CD4-positive, alpha-beta T cell treated with Interleukin-1 beta for 1 hour (primary cell): ENCODE measurements around the gene TBC1D8B.
"Not testable (repeated sequence)": the region's sequence is repeated elsewhere in the genome, so short reads cannot be mapped to it uniquely, and the experiment has no call there.

ENCODE experiments used
- DNase-seq, 2 donors: peaks; one replicate each; pipeline ENCODE4 v3.0.0-alpha.2; 2020 to 2022

Gene TBC1D8B

GRCh38 chrX:106802388-106803275, at the start of gene TBC1D8B:
Gene TBC1D8B (plus strand): TSS chrX:106802673. CDS start chrX:106802854, 181 bp downstream.
- peak; percentile 28 to 49 for DNase-seq

DNA sequence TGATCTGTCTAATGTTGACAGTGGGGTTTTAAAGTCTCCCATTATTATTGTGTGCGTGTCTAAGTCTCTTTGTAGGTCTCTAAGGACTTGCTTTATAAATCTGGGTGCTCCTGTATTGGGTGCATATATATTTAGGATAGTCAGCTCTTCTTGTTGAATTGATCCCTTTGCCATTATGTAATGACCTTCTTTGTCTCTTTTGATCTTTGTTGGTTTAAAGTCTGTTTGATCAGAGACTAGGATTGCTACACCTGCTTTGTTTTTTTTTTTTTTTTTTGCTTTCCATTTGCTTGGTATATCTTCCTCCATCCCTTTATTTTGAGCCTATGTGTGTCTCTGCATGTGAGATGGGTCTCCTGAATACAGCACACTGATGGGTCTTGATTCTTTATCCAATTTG, 33.2 kb upstream of the TBC1D8B start:
- DNase-seq: not testable (repeated sequence)

GRCh38 chrX:106774981-106775380, 27.5 kb upstream of the TBC1D8B start:
- DNase-seq: no peak

GRCh38 chrX:106780264-106780663, 22.2 kb upstream of the TBC1D8B start:
- no peak for DNase-seq

- no peak for DNase-seq
These were observed 21.7 kb upstream of the TBC1D8B start for GRCh38 chrX:106780664-106781377.

DNA sequence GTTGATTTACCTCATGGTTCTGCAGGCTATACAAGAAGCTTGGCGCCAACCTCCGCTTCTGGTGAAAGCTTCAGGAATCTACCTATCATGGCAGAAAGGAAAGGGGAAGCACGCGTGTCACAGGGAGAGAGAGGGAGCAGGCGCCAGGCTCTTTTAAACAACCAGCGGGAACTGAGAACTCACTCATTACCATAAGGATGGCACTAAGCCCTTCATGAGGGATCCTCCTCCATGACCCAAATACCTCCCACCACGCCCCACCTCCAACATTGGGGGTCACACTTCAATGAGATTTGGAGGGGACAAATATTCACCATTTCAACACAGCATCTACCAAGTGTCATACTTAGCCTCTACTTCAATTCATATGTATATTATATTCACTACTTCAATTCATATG, 18.8 kb upstream of the TBC1D8B start:
- DNase-seq: no peak

DNA sequence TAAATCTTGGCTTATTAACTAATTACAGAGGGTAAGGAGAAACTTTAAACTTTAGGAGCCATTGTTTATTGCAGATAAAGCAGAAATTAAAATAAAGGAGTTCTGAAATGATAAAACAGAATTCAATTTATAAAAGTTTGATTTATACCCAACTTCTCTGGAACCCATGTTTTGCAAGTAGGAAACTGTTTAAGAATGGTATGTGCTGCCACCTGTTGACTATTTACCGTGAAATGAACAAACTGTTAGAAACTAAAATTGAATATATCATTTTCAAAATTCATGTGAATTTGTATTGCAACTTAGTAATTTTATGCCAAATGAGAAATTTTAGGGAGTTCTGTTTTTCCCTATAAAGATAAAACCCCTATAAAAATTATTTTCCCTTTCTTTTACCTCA, 11.0 kb upstream of the TBC1D8B start:
- peak in 1 of 2 donors; percentile 9 for DNase-seq

- DNase-seq: no peak
These were observed 448 bp upstream of the TBC1D8B start for GRCh38 chrX:106802063-106802387.

GRCh38 chrX:106811131-106811910, 8.8 kb downstream of the TBC1D8B start:
- no peak for DNase-seq

DNA sequence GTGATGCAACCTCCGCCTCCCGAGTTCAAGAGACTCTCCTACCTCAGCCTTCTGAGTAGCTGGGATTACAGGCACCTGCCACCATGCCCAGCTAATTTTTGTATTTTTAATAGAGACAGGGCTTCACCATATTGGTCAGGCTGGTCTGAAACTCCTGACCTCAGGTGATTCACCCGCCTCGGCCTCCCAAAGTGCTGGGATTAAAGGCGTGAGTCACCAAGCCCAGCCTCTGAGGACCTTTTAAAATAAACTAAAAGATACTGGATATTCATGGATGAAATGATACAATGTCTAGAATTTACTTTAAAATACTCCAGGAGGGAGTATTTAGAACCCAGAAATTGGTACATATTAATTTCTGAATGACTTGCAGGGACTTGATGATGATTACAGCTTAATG, 10.5 kb downstream of the TBC1D8B start:
- DNase-seq: not testable (repeated sequence)

GRCh38 chrX:106814093-106814492, 11.6 kb downstream of the TBC1D8B start:
- not testable (repeated sequence) for DNase-seq

GRCh38 chrX:106862972-106863688, 60.7 kb downstream of the TBC1D8B start:
- DNase-seq: peak; percentile 0 to 5

DNA sequence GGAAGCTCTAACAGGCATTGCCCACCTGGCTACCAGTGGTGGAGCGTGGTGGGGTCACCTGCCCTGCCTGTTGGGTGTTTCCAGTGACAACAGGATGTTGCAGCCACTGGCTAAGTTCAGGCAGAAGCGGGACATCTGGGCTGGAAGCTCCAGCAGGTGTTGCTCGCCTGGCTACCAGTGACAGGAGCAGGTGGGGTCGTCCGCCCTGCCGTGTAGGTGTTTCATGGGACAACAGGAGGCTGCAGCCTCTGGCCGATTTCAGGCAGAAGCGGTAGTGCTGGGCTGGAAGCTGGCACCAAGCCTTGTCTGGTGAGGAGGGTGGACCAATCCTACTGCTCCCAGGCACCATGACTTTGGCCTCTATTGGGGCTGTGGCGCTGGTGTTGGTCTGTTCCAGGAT, 61.2 kb downstream of the TBC1D8B start:
- DNase-seq: no peak

DNA sequence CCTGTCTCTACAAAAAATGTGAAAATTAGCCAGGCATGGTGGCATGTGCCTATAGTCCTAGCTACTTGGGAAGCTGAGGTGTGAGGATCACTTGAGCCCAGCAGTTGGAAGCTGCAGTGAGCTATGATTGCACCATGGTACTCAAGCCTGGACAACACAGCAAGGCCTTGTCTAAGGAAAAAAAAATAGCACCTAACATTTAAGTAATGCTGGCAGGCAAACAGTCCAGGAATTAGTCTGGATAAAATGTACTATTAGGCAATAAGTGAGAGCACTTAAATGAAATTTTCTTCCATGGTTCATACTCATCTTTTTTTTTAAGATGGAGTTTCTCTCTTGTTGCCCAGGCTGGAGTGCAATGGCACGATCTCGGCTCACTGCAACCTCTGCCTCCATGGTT, 70.3 kb downstream of the TBC1D8B start:
- DNase-seq: not testable (repeated sequence)

- DNase-seq: peak in 1 of 2 donors; percentile 8
These were observed 71.6 kb downstream of the TBC1D8B start for GRCh38 chrX:106874075-106874474.

GRCh38 chrX:106875151-106875550, 72.7 kb downstream of the TBC1D8B start:
- no peak for DNase-seq

- no peak for DNase-seq
These were observed 87.0 kb downstream of the TBC1D8B start for GRCh38 chrX:106889468-106889867.

GRCh38 chrX:106891762-106892460, 89.4 kb downstream of the TBC1D8B start:
- DNase-seq: no peak

DNA sequence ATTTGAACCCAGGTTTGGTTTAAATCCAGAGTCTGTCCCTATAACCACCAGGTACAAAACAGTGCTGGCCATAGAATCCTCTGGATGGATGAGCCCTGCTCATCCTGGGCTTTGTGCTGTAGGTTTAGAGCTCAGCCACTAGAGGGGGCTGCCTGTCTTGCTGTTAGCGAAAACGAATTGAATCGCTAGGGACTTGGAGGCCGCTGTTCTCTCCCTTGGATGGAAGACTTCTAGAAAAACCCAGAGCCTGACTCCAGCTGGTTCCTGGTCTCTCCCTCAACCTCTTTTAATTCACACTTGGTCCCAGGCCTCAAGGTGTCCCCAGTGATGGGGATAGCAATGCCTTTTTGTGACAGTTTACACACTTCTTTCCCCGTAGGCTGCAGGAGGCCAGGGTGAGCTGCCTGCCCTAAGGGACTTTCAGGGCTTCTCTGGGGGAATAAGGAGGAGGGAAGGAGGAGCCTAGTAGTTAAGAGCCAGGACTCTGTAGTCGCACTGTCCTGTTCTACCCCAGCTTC, 92.0 kb downstream of the TBC1D8B start:
- DNase-seq: peak; percentile 37 to 41

DNA sequence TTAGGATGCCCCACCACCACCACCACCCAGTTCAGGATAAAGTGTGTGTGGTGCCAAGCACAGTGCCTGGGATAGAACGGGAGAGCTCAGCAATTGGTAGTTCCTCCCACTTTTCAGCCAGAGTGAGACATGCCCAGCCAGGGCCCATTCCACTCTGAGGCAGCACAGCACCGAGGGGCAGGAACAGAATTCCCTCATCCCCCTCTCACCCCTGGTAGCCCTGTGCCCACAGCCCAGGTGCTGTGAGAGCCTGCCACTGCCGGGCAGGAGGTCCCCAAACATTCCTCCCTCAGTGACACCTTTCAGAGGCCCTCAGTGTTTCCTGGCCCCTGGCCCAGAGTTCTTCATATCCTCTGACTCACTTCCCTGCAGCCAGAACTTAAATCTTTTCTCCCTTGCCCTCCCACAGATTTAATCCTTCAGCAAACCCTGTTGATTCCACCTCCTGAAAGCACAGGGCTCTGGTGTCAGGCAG, 92.5 kb downstream of the TBC1D8B start:
- DNase-seq: no peak

DNA sequence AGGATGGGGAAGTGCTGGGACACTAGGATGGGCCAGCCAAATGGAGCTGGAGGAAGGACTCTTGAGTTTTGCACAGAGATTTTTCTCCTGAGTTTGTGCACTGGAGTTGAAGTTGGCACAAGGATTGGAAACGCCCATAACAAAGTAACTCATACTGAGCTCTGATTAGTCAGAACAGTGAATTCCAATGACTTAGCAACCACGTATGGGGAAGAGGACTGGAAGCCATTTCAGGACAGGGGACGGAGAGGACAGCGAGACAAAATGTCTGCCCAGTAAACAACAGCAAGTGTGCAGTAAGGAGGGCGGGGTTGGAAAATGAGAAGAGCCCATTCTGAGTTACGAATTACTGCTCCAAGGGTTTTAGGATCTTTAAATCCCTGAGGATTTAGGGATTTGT, 94.8 kb downstream of the TBC1D8B start:
- DNase-seq: no peak

DNA sequence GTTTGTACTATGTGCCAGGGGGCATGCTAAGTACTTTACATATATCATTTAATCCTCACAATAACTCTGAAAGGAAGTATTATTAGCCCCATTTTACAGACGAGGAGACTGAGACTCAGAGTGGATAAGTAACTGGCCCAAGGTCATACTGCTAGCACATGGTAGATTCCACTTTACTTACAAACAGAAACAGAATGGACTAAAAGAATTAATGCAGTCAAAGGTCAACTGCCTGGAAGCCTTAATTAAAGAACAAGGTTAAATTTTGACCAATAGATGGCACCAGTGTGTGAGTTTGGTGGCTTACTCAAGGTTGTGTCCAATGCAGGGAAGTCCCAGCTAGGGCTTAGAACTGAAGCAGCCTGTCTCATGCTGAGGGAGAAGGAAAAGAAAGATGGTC, 96.0 kb downstream of the TBC1D8B start:
- DNase-seq: peak in 1 of 2 donors; percentile 41
